ENCODE results near the gene CENPV.

DNA sequence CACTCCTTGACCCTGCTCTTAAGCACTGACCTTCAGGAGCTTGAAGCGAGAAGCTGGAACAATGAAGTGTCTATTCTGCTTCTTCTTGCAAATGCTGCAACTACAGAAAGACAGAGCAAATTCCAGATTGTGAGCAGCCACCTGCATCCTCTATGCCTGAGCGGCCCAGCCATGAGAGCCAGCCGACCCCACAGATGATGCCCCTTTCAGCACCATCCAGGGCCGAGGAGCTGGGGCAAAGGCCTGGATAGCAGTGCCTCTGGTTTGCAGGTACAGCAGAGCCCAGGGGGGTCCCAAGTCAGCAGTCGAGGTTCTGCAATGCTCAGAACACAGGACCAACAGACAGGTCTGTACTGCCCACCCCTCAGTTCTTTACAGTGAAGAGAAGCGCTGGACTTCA is 4.7 kb downstream of the CENPV start:
- TF ChIP-seq, protein P1, sequence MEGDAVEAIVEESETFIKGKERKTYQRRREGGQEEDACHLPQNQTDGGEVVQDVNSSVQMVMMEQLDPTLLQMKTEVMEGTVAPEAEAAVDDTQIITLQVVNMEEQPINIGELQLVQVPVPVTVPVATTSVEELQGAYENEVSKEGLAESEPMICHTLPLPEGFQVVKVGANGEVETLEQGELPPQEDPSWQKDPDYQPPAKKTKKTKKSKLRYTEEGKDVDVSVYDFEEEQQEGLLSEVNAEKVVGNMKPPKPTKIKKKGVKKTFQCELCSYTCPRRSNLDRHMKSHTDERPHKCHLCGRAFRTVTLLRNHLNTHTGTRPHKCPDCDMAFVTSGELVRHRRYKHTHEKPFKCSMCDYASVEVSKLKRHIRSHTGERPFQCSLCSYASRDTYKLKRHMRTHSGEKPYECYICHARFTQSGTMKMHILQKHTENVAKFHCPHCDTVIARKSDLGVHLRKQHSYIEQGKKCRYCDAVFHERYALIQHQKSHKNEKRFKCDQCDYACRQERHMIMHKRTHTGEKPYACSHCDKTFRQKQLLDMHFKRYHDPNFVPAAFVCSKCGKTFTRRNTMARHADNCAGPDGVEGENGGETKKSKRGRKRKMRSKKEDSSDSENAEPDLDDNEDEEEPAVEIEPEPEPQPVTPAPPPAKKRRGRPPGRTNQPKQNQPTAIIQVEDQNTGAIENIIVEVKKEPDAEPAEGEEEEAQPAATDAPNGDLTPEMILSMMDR (conservative IDR thresholded peaks at IDR 0.05), result no peak
- TF ChIP-seq ZFX (IDR thresholded peaks at IDR 0.05), result no peak

Measured in C4-2B (cell line).